ENCODE measurements around the gene RECK.

DNA sequence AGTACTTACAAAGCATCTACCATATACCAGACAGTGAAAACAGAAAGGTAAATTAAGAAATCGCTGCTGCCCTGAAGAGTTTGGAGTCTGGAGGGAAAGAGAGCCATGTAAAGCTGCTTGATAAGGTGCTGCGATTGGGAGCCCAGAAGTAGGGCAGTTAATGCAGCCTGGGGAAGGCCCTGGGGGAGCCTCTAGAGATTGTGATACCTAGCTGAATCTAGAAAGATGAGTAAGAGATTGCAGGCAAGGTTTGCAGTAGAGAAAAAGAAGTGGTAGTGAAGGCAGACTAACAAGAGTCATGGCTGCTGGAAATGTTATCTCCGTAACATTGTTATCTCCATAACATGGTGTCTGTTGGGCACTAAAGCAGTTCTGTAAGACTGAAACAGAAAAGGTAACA is 75.8 kb downstream of the RECK start:
- TF ChIP-seq, protein P1, sequence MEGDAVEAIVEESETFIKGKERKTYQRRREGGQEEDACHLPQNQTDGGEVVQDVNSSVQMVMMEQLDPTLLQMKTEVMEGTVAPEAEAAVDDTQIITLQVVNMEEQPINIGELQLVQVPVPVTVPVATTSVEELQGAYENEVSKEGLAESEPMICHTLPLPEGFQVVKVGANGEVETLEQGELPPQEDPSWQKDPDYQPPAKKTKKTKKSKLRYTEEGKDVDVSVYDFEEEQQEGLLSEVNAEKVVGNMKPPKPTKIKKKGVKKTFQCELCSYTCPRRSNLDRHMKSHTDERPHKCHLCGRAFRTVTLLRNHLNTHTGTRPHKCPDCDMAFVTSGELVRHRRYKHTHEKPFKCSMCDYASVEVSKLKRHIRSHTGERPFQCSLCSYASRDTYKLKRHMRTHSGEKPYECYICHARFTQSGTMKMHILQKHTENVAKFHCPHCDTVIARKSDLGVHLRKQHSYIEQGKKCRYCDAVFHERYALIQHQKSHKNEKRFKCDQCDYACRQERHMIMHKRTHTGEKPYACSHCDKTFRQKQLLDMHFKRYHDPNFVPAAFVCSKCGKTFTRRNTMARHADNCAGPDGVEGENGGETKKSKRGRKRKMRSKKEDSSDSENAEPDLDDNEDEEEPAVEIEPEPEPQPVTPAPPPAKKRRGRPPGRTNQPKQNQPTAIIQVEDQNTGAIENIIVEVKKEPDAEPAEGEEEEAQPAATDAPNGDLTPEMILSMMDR (IDR thresholded peaks at IDR 0.05; ENCODE audit: low read depth, low read length, poor library complexity, severe bottlenecking): no peak
- TF ChIP-seq EZH2phosphoT487 (IDR thresholded peaks at IDR 0.05; ENCODE audit: borderline replicate concordance, low read length): no peak

All from DOHH2 (cell line).